Fibroblast of the conjunctiva (primary cell): ENCODE measurements around the gene MACROH2A1.

Source experiments
- DNase-seq: peaks from one replicate; pipeline ENCODE4 v3.0.0-alpha.2; 2010; ENCODE audit warnings: low read depth

MACROH2A1 gene

GRCh38 chr5:135398855-135399793 lies at the start of gene MACROH2A1:
Gene MACROH2A1 (minus strand): TSS chr5:135399231. CDS start chr5:135389093, 10,138 bp downstream.
- peak; percentile 56 for DNase-seq

GRCh38 chr5:135448071-135448739 lies 49.2 kb upstream of the MACROH2A1 start:
- no peak for DNase-seq

DNA sequence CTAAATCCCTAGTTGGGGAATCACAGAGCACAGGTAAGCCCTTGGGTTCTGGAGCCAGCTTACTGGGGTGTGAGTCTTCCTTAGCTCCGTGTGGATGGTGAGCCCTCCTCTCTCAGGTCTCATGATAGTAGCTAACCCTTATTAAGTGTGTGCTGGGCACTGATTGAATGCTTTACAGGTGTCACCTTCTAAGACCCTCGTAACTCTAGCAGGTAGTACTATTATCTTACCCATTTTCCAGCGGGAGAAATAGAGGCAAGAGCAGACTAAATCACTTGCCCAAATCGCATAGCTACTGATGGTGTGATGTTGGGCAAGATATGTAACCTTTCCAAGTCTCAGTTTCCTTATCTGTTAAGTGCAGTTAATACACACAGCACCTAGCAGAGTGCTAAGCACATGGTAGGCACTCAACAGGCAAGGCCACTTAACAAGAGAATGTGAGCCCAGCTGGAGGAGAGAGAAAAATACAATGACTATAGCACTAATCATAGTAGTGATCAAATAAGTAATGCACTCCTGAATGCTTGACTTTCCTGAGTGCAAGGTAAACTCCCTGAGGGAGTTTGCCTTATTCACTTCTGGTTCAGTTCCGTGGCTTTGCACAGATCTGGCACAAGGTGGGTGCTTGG lies 48.4 kb upstream of the MACROH2A1 start, which contains the start of gene DCANP1:
TSS of gene DCANP1 (minus strand) at position 51 of the 632 bp plus-strand sequence. CDS start 240 bp downstream, outside the sequence.
- no peak for DNase-seq

GRCh38 chr5:135446615-135447014 lies 47.6 kb upstream of the MACROH2A1 start:
- no peak for DNase-seq

DNA sequence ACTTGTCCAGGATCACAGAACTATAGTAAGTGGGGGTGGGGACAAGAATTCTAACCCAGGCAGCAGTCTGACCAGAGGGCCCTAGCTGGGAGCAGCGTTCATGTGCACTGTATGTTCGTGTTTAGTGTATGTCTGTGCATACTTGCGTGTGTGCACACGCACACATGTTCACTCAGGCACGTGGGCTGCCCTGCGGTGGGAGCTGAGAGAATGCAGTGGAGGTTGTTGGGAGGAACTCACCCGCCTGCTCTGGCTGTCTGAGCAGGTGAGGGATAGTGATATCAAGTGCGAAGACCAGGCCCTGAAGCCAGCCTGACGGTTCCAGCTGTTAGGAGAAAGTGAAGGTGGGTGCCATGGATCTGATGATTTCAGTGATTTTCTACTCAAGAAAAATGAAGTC lies 47.2 kb upstream of the MACROH2A1 start:
- no peak for DNase-seq

DNA sequence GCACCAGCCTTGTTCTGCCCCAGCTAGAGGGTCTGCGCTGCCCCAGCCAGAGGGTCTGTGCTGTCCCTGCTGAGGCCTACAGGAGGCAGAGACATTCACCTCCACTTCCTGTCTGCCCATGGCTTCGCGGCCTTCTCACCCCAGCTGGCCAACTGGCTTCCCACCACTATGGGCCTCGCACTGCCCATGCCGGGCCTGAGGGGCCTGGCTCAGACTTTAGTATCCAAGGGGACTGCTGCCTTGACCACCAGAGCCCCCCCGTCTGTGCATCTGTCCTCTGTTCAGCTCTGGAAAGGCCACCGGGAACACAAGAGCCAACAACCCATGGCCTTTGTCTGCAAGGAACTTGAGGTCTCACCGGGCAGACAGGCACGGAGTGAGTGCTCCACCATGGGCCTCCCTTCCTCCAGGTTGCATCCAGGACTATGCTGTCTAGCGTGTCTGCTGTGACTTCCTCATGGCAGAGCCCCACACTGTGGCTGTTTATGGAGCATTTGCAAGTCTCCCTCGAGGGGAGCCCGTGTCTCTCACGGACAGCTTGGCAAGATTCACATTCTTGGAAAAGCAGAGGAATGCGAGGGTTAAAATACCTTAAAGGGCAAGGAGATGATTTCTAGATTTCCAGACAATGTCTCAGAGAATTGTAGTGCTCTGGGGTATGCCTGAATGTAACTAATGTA lies 46.4 kb upstream of the MACROH2A1 start:
- no peak for DNase-seq

GRCh38 chr5:135444881-135445280 lies 45.9 kb upstream of the MACROH2A1 start:
- DNase-seq = no peak

- DNase-seq = no peak
Observed at GRCh38 chr5:135444360-135444759, 45.3 kb upstream of the MACROH2A1 start.

DNA sequence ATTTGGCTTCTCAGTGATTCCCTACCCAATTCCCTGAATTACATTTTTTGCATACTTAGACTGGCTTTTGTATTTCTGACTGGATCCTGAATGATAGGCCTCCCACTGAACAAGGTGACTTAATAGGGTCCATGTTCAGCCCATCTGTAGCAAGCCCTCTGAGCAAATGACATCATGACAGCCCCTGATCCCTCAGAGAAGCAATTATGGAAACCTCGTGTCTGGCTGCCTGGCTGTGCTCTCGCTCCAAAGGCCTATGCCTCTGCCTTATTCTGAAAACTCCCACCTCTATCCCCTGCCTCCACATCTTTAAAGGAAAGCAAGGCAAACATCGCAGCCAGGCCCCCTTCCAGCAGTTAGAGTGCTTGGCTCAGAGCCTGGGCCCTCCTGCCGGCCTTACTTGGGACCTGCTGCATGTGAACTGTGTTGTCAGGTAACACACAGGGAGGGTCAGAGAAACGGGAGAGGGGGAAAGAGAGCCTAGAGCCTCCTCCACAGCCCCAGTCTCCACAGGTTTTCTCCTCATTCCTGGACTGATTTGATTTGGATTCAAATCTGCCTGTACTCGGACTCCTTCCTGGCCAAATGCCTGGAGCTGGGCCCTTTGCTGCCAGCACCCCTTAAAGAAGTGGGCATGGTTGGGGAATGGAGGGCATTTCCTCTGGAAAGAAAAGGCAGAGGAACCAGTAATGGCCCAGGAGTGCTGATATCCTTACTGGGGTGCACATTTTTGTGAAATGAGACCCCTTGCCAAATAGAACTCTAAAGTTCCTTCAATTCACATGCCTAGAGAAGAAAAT lies 44.3 kb upstream of the MACROH2A1 start:
- no peak for DNase-seq

DNA sequence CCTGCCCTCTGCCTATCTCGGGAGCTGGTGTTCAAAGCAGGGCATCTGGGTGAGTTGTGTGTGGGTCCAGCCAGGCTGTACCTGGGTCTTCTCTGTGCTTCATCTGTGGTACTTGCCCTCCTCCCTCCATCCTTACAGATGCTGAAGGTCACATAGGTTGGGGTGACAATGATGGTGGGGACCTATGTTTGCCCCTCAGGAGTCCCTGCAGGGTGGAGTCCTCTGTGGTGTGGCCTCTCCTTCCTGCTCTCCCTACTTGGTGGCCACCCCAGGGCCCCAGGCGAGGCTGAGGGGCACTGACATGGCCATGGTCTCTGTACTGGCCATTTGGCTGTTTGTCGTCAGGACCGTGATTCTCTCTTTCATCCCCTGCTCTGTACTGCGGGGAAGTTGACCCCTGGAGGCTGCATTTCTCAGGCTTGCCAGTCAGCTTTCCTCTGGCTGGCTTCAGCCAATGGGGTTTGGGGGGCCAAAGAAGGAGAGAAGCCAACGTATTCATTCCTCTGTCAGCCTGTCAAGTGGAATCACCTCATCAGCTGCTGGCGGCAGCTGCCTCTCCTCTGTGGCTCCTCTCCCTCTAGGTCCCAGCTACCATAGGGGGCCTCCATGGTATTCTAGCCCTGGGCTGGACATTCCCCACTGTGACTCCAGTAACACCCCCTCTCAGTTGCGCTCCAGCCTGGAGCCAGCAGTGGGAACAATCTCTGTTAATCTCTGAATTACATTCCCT lies 43.6 kb upstream of the MACROH2A1 start:
- DNase-seq = no peak

DNA sequence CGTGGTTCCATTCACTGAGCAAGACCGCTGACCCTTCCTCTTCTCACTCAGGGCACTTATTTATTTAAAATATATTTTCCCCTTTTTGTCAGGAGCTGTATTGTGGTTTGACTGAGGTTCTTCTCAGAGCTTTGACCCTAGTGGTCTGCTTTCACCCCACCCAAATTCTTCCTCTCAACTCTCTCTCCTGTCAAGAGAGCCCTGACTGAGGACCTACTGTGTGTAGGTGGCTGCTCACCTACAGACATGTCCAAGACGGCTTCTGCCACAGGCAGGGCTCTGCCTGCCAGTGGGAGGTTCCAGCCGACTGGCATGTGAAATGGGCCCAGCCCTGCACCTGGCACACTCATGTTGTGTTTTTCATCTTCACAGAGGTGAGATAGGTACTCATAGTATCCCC lies 42.9 kb upstream of the MACROH2A1 start:
- DNase-seq = no peak

DNA sequence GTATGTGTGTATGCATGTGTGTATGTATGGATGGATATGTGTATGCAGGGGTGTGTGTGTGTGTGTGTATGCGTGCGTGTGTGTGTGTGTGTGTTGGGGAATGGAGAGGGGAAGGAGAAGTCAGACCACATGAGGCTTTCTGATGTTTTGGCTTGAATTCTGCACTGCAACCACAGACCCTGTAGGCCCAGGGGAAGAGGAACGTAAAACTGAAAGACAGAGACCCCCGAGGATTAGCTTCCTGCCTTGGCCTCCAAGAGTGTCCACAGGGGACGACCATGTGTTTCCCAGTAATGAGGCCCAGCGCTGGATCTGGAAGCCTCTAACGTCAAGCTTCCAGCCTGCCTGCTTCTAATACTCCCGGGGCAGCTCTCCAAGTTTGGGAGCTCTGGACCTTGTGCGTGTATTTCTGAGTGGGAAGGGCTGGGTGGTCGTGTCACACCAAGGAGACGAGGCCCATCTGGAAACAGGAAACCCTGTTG lies 42.4 kb upstream of the MACROH2A1 start:
- no peak for DNase-seq

DNA sequence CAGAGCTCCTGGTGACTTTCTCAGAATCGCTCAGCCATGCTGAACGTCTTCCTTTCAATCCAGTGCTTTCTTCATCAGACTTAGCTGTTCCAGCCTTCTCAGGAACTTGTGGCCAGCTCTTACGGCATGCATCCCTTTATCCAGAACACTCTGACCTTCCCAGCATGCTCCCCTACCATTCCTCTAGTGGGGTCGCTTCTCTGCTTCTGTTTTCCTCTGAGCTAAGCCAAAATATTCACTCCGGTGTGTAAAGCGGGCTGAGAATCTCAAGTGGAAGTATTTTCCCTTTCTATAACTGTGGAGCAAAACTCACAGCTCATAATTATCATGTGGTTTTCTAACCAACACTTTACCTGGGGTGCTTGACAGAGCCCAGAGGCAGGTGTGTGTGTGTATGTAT lies 41.9 kb upstream of the MACROH2A1 start:
- DNase-seq = no peak

DNA sequence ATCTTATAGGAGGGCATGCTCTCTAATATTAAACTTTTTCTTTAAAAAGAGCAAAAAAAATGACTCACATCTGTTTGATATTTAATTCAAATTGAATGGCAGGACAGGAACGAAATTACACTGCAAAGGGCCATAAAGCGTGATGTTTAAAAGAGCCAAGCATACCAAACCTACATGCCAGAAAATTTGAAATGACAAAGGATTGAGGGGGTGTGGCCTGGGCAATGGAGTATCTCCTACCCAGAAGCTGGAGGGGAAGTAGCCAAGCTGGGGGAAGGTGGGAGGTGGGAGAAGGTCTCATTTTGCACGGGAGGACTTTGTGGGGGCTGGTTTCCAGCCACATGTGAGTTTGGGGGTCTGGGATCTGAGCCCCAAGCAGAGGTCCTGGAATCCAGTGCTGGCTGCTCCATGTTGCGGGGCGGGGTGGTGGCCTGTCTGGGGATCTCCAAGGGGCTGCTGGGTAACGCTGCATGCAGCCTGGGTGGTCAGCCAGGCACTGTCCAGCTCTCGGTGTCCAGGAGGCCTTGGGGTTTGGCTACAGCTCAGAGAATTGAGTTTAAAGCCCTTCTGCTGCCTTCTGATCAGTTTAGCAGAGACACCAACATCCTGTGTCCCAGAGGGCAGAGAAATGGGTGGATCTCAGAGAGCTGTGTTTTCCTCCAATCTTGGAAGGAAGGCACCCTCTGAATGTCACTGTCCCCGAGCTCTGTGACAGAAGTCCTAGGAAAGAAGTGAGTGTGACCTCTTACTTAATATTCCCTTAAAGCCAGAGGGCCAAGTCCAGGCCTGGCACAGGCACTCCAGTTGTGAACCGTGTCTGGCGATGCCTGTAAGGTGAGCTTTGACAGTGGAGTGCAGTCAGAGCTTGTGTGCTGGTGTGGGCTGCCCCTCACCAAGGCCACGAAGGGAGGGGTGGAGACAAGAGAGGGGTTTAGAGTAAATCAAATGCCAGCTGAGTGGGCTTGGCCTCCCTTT lies 40.5 kb upstream of the MACROH2A1 start:
- DNase-seq = no peak

GRCh38 chr5:135438636-135439221 lies 39.7 kb upstream of the MACROH2A1 start:
- no peak for DNase-seq

DNA sequence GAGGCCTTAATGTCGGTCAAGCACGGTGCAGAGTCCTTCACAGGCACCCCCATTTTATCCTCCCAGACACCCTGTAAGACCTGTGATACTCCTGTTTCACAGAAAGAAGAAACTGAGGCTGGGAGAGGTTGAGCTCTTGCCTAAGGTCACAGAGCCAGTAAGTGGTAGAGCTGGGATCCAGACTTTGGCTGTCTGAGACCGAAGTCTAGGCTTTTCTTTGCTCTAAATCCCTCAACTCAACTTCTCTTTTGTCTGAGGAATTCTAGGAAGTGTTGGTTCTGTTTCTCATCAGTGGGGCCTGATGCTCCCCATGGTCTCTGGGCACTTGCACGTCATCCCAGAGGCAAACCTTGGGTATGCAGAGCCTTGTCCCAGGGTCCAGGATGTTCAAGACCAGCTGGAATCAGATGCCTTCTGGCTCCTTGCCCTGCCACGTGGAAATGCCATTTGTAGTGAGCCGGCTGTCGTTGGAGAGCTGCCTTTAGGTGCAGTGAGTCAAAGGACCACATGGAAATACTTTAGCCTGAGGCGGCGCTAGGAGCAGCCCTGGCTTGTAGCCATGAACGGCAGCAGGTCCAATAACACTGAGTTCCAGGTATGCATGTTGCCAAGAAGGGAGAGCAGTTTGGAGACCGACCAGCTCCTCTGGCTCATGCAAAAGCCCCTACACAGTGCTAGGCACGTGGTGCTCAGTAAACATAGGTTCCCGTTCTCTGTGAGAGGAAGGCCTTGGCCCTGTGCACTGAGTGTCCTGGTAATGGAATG lies 38.9 kb upstream of the MACROH2A1 start:
- DNase-seq = peak; percentile 79

- no peak for DNase-seq
Observed at GRCh38 chr5:135437422-135437795, 38.4 kb upstream of the MACROH2A1 start.

DNA sequence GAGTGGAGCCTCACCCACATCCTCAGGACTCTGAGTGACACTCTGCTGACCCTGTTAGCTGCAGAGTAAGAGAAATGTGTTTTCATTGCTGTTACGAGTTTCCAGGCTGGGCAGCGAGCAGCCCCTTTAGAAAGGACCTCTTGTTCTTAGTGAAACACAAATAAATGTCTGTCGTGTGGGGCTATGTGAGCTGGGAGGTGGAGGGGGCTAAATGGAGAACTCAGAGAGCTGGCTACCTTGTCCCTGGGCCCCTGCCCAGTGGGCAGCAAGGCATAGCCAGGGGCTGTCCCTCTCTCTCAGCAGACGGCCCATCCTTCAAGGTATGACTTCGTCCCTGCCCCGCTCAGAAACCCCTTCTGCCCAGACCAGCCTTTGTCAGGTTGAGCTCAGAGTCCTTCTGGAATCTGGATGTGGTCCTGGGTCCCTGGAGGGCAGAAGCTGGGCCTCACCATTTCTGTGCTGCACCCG lies 38.0 kb upstream of the MACROH2A1 start:
- no peak for DNase-seq
